Activated B cell treated with CpG ODN at 0.5 μM for 24 hours (primary cell): ENCODE data around the gene WDR5. TPM values are rescaled to one million over a fixed set of nuclear protein-coding genes. Genes with fewer than 3 reads are reported as not detected.

Source experiments
- ATAC-seq: fragments of 200-7000 bp; cut with Tn5 transposase; one replicate; pipeline ENCODE4 v1.10.0; 2021; ENCODE audit warnings: low read depth, mild to moderate bottlenecking, moderate library complexity
- CTCF ChIA-PET: fragments of 350-600 bp; sonication (Branson Sonifier 250); formaldehyde crosslinking; loops from one replicate; lab custom pipeline; 2021; ENCODE audit warnings: antibody characterized with exemption; lab: Charles Lee
- POLR2A ChIA-PET: fragments of 350-600 bp; sonication (Branson Sonifier 250); formaldehyde crosslinking; loops from one replicate; lab custom pipeline; 2021; ENCODE audit warnings: antibody characterized with exemption; lab: Charles Lee
- DNase-seq: peaks from one replicate; pipeline ENCODE4 v3.0.0; 2022
- H3K27ac Mint-ChIP-seq: one replicate; pipeline ENCODE4 v1.8.0; 2020; ENCODE audit warnings: mixed read lengths
- H3K27me3 Mint-ChIP-seq: one replicate; pipeline ENCODE4 v1.8.0; 2021; ENCODE audit warnings: mixed read lengths
- H3K36me3 Mint-ChIP-seq: one replicate; pipeline ENCODE4 v1.8.0; 2021; ENCODE audit warnings: low read depth, mixed read lengths
- H3K4me1 Mint-ChIP-seq: one replicate; pipeline ENCODE4 v1.8.0; 2021; ENCODE audit warnings: mixed read lengths
- H3K4me3 Mint-ChIP-seq: one replicate; pipeline ENCODE4 v1.8.0; 2020; ENCODE audit warnings: mild to moderate bottlenecking, mixed read lengths
- H3K9me3 Mint-ChIP-seq: one replicate; pipeline ENCODE4 v1.8.0; 2020; ENCODE audit warnings: mixed read lengths
- CTCF ChIP-seq: fragments of 200-600 bp; IDR thresholded peaks from one replicate; pipeline ENCODE4 v1.8.0; 2022; ENCODE audit warnings: antibody characterized with exemption, mild to moderate bottlenecking
- intact Hi-C: fragments of 100-400 bp; cut with micrococcal nuclease; formaldehyde crosslinking; loops from one replicate; pipeline ENCODE4 v1.15.1; 2024
- total RNA-seq: library from RNA; stranded (reverse); gene quantifications from 2 replicates; pipeline ENCODE4 v1.2.3, GENCODE V29; 2022

The WDR5 gene
- total RNA-seq, 1 donor from 2014 or later = 22.4 TPM

- ChIA-PET POLR2A (no interaction called here), CTCF (no interaction called here)
- Mint-ChIP-seq H3K4me3 (no peak overlapping the region), H3K36me3 (no peaks in the 10 kb centered on the region), H3K9me3 (no peaks in the 10 kb centered on the region), H3K27me3 (peaks cover 2% of the 10 kb centered on the region), H3K4me1 (peaks cover 28% of the 10 kb centered on the region), H3K27ac (no peak overlapping the region)
- DNase-seq = no peak
- no peak for ATAC-seq
- no peak for TF ChIP-seq CTCF
- intact Hi-C loops = loop anchor here (10.0 kb wide), 1 partner anchor 757 kb away; the partner anchor contains the start of genes STKLD1 and SURF4
Observed at GRCh38 chr9:134131471-134132207, 4.2 kb upstream of the WDR5 start.

- TF ChIP-seq CTCF = no peak
- no peak for DNase-seq
- H3K36me3 Mint-ChIP-seq = no peaks in the 10 kb centered on the region
- ChIA-PET CTCF (no interaction called here), POLR2A (no interaction called here)
- H3K4me1 Mint-ChIP-seq = peaks cover 35% of the 10 kb centered on the region
- intact Hi-C loops = loop anchor here (10.0 kb wide), 1 partner anchor 758 kb away; the partner anchor contains the start of genes STKLD1 and SURF4
- H3K27me3 Mint-ChIP-seq = peaks cover 2% of the 10 kb centered on the region
- no peaks in the 10 kb centered on the region for H3K9me3 Mint-ChIP-seq
- H3K27ac Mint-ChIP-seq = no peak overlapping the region
- no peak for ATAC-seq
- no peak overlapping the region for H3K4me3 Mint-ChIP-seq
Observed at GRCh38 chr9:134132208-134132870, 3.5 kb upstream of the WDR5 start.

- peaks cover 35% of the 10 kb centered on the region for H3K4me1 Mint-ChIP-seq
- peak overlapping the region; percentile 76 for H3K27ac Mint-ChIP-seq
- intact Hi-C loops = loop anchor here (1.0 to 10.0 kb wide), 5 partner anchors 29 to 760 kb away; partner anchors contain the start of genes BRD3, BRD3OS, RNU6ATAC and STKLD1
- DNase-seq (no peak), ATAC-seq (no peak)
- peak overlapping the region; percentile 89 for H3K4me3 Mint-ChIP-seq
- ChIA-PET CTCF (interaction anchor here (1.7 kb wide), 1 partner anchor 28 kb away, joined by 8 read pairs; no protein-coding TSS in a partner anchor), POLR2A (interaction anchor here (0.5 kb wide), 1 partner anchor 1119 kb away, joined by 10 read pairs; no protein-coding TSS in a partner anchor)
- H3K27me3 Mint-ChIP-seq = no peaks in the 10 kb centered on the region
- peaks cover 10% of the 10 kb centered on the region for H3K36me3 Mint-ChIP-seq
- TF ChIP-seq CTCF = no peak
- H3K9me3 Mint-ChIP-seq = no peaks in the 10 kb centered on the region
Observed at GRCh38 chr9:134134949-134135342, 936 bp upstream of the WDR5 start.

- POLR2A ChIA-PET = interaction anchor here (0.5 to 1.8 kb wide), 5 partner anchors 27 to 677 kb away, joined by 3 to 21 read pairs (median 4); partner anchors contain the start of genes BRD3OS, CACFD1 and RNU6ATAC
- CTCF ChIA-PET = interaction anchor here (0.6 to 1.7 kb wide), 3 partner anchors 27 to 71 kb away, joined by 3 to 8 read pairs (median 6); partner anchors contain the start of gene RNU6ATAC
- peak overlapping the region; percentile 88 for H3K4me3 Mint-ChIP-seq
- H3K4me1 Mint-ChIP-seq = peaks cover 35% of the 10 kb centered on the region
- no peaks in the 10 kb centered on the region for H3K9me3 Mint-ChIP-seq
- peak; percentile 12 for ATAC-seq
- no peak for TF ChIP-seq CTCF
- H3K27ac Mint-ChIP-seq = peak overlapping the region; percentile 56
- H3K36me3 Mint-ChIP-seq = peaks cover 24% of the 10 kb centered on the region
- no peaks in the 10 kb centered on the region for H3K27me3 Mint-ChIP-seq
- intact Hi-C loops = loop anchor here (10.0 kb wide), 1 partner anchor 762 kb away; the partner anchor contains the start of genes STKLD1 and SURF4
- no peak for DNase-seq
Observed at GRCh38 chr9:134136118-134136995, 475 bp downstream of the WDR5 start.
